Upper lobe of right lung (tissue), 1 donor: ENCODE results near the gene C5orf34. TPM values are rescaled to one million over a fixed set of nuclear protein-coding genes. Genes with fewer than 3 reads are reported as not detected.

Experiments
- ATAC-seq: fragments of 200-7000 bp; cut with Tn5 transposase; one replicate; pipeline ENCODE4 v1.9.1; 2020; ENCODE audit warnings: mild to moderate bottlenecking, moderate library complexity
- DNase-seq: peaks from one replicate; pipeline ENCODE4 v3.0.0-alpha.2; 2020
- H3K27ac ChIP-seq: fragments of 200-600 bp; one replicate; pipeline ENCODE4 v1.8.0; 2022
- H3K27me3 ChIP-seq: fragments of 200-600 bp; one replicate; pipeline ENCODE4 v1.8.0; 2022; ENCODE audit warnings: mild to moderate bottlenecking
- H3K36me3 ChIP-seq: fragments of 200-600 bp; one replicate; pipeline ENCODE4 v1.8.0; 2022
- H3K4me1 ChIP-seq: fragments of 200-600 bp; one replicate; pipeline ENCODE4 v1.8.0; 2022
- H3K4me3 ChIP-seq: fragments of 200-600 bp; one replicate; pipeline ENCODE4 v1.8.0; 2022; ENCODE audit warnings: mild to moderate bottlenecking
- H3K9me3 ChIP-seq: fragments of 200-600 bp; one replicate; pipeline ENCODE4 v1.8.0; 2022
- intact Hi-C: fragments of 100-400 bp; cut with DNase I; formaldehyde crosslinking; loops from one replicate; pipeline ENCODE4 v1.11.0; 2022
- long read RNA-seq: library from polyadenylated mRNA; unstranded; transcript quantifications from one replicate; pipeline ENCODE4 v2.0.0, GENCODE V29; 2021
- total RNA-seq: library from RNA; stranded (reverse); fragmentation: NEBNext Ultra II Directional; extraction: Animal tissue kit (Norgen Biotek cat#: 25700); gene quantifications from one replicate; pipeline ENCODE4 v1.2.1, GENCODE V29; 2021
- TF ChIP-seq, protein P1 (sequence below): fragments of 200-600 bp; IDR thresholded peaks from one replicate; pipeline ENCODE4 v1.8.0; 2022; ENCODE audit warnings: antibody characterized with exemption
- donor health status: DM: no; HTN: yes; CAD: no; lungs with severe emphysema.

Gene C5orf34
- total RNA-seq, result 2.6 TPM
- long read RNA-seq, partial matches to known transcripts, result 0 of 4 reads
- long read RNA-seq, other reads (novel, unspliced or antisense), result 3 of 4 reads

DNA sequence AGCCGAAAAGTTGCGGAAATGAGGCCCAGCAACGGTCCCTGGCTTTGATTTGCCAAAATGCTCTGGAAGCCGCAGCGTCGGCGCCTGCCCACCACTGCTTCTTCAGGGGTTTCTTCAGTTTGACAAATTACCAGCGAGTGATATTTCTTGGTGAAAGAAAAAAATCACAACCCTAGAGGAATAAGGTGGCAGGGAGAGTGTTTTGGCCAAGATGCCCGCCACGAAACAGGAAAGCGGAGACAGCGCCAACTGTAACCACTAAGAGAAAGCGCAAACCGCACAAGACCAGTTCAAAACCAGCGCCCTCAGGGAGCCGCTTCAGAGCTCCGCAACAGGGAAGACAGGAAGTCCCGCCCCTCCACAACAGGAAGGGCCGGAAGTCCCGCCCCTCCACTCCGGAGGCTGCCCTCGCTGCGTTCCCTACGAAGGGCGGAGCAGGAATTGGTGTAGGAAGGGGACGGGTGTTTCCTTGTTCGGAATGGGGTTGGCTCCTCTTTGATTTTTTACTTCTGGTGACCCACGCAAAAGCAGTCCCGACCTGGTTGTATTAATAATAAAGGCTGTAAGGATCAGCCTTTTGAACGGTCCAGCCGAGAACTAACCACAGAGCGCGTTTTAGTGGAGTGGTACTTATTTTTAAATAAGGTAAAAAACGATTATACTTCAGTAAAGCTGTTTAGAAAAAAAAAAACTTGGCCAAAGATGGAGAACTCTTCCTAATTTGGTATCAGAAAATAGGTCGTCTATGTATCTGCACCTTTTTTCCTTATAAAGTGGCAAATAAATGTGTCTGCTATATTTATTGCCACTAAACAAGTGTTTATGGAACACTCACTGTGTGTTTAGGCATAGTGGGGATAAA lies at the start of gene C5orf34:
Gene C5orf34, minus strand, starts transcription at position 333 of the 862 bp plus-strand sequence. CDS start 5,809 bp downstream, outside the sequence.
- ATAC-seq (peak; percentile 100), DNase-seq (peak; percentile 97)
- H3K27me3 ChIP-seq, result no peaks in the 10 kb centered on the region
- H3K9me3 ChIP-seq, result no peaks in the 10 kb centered on the region
- H3K4me3 ChIP-seq, result peak within 1 kb of the TSS; percentile 73
- intact Hi-C loops, result no loop called here
- TF ChIP-seq, protein P1, sequence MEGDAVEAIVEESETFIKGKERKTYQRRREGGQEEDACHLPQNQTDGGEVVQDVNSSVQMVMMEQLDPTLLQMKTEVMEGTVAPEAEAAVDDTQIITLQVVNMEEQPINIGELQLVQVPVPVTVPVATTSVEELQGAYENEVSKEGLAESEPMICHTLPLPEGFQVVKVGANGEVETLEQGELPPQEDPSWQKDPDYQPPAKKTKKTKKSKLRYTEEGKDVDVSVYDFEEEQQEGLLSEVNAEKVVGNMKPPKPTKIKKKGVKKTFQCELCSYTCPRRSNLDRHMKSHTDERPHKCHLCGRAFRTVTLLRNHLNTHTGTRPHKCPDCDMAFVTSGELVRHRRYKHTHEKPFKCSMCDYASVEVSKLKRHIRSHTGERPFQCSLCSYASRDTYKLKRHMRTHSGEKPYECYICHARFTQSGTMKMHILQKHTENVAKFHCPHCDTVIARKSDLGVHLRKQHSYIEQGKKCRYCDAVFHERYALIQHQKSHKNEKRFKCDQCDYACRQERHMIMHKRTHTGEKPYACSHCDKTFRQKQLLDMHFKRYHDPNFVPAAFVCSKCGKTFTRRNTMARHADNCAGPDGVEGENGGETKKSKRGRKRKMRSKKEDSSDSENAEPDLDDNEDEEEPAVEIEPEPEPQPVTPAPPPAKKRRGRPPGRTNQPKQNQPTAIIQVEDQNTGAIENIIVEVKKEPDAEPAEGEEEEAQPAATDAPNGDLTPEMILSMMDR, result no peak
- peak within 1 kb of the TSS; percentile 92 for H3K27ac ChIP-seq
- H3K4me1 ChIP-seq, result peaks cover 12% of the 10 kb centered on the region
- H3K36me3 ChIP-seq, result no peaks in the 10 kb centered on the region

- no peak overlapping the region for H3K4me3 ChIP-seq
- intact Hi-C loops, result no loop called here
- H3K9me3 ChIP-seq, result no peaks in the 10 kb centered on the region
- no peak for DNase-seq
- TF ChIP-seq, protein P1, result no peak
- no peaks in the 10 kb centered on the region for H3K36me3 ChIP-seq
- H3K27ac ChIP-seq, result no peak overlapping the region
- no peak for ATAC-seq
- H3K27me3 ChIP-seq, result no peaks in the 10 kb centered on the region
- no peaks in the 10 kb centered on the region for H3K4me1 ChIP-seq
Observed at GRCh38 chr5:43564289-43564850, 49.4 kb upstream of the C5orf34 start.

DNA sequence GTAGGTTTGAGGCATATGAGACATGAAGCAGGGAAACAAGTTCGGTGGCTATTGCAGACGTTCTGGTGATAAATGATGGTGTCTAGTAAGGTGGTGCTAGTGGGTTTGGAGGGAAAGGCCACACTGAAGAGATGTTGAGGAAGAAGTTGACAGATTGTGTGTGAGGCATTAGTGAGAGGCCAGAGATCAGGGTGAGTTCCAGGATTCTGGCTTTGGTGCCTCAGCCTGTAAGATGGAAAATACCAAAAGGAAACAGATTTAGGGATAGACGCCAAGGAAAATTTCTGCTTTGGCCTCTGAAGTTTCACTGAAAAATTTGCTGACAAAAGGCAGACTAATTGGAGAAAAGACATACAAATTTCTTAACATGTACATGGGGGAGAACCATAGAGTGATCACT lies 48.4 kb upstream of the C5orf34 start:
- intact Hi-C loops, result no loop called here
- ATAC-seq (no peak), DNase-seq (no peak)
- Histone ChIP-seq H3K9me3 (no peaks in the 10 kb centered on the region), H3K27ac (no peak overlapping the region), H3K27me3 (no peaks in the 10 kb centered on the region), H3K36me3 (no peaks in the 10 kb centered on the region), H3K4me1 (no peaks in the 10 kb centered on the region), H3K4me3 (no peak overlapping the region)
- TF ChIP-seq, protein P1, result no peak

GRCh38 chr5:43561356-43561755 lies 46.4 kb upstream of the C5orf34 start:
- Histone ChIP-seq H3K27ac (no peak overlapping the region), H3K4me3 (no peak overlapping the region), H3K4me1 (no peaks in the 10 kb centered on the region), H3K9me3 (no peaks in the 10 kb centered on the region), H3K27me3 (no peaks in the 10 kb centered on the region), H3K36me3 (no peaks in the 10 kb centered on the region)
- intact Hi-C loops, result no loop called here
- ATAC-seq (no peak), DNase-seq (no peak)
- TF ChIP-seq, protein P1, result no peak

DNA sequence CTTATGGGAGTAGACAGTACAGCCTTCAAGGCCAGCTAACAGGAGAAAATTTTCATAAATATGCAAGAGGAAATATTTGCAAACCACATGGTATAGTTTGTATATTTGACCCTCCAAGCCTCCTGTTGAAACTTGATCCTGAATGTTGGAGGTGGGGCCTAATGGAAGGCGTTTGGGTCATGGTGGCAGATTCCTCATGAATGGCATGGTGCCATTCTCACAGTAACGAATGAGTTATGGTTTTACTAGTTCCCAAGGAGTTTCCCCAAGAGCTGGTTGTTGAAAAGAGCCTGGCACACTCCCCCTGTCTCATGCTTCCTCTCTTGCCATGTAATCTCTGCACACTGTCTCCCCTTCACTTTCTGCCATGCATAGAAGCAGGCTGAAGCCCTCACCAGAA lies 45.2 kb upstream of the C5orf34 start:
- Histone ChIP-seq H3K4me1 (peaks cover 7% of the 10 kb centered on the region), H3K4me3 (no peak overlapping the region), H3K9me3 (no peaks in the 10 kb centered on the region), H3K36me3 (no peaks in the 10 kb centered on the region), H3K27me3 (no peaks in the 10 kb centered on the region), H3K27ac (no peak overlapping the region)
- intact Hi-C loops, result no loop called here
- TF ChIP-seq, protein P1, result no peak
- ATAC-seq (no peak), DNase-seq (no peak)
